MG63 (cell line): ENCODE data around the gene CELF2. TPM values are rescaled to one million over a fixed set of nuclear protein-coding genes. Genes with fewer than 3 reads are reported as not detected.
"Not testable (repeated sequence)": the region's sequence is repeated elsewhere in the genome, so short reads cannot be mapped to it uniquely, and the experiment has no call there.

Experiments used
- DNase-seq: peaks from one replicate; pipeline ENCODE4 v3.0.0-alpha.2; 2020
- H3K27me3 ChIP-seq: fragments of 250-450 bp; sonication (Bioruptor Pico); 2 replicates; pipeline ENCODE4 v1.5.1; 2020; ENCODE audit warnings: mild to moderate bottlenecking, moderate library complexity
- H3K36me3 ChIP-seq: fragments of 250-450 bp; sonication (Bioruptor Pico); 2 replicates; pipeline ENCODE4 v1.5.1; 2020; ENCODE audit warnings: mild to moderate bottlenecking, moderate library complexity
- H3K4me3 ChIP-seq: fragments of 250-450 bp; sonication (Bioruptor Pico); 2 replicates; pipeline ENCODE4 v1.5.1; 2020; ENCODE audit warnings: mild to moderate bottlenecking, moderate library complexity
- H3K9me3 ChIP-seq: fragments of 250-450 bp; sonication (Bioruptor Pico); 2 replicates; pipeline ENCODE4 v1.5.1; 2020; ENCODE audit warnings: mild to moderate bottlenecking, moderate library complexity
- total RNA-seq: library from RNA; depleted of rRNA; stranded (reverse); fragments of >200 nt; shearing (Covaris generic); gene quantifications from 2 replicates; pipeline ENCODE4 v1.2.3, GENCODE V29; 2014; ENCODE audit warnings: low replicate concordance

The CELF2 gene
- total RNA-seq, 1 experiment from 2014 or later: 1.5 TPM

GRCh38 chr10:11331046-11331577 is 313.4 kb downstream of the CELF2 start:
- Histone ChIP-seq H3K27me3 (no peaks in the 10 kb centered on the region), H3K4me3 (no peak overlapping the region), H3K9me3 (no peaks in the 10 kb centered on the region), H3K36me3 (no peaks in the 10 kb centered on the region)
- DNase-seq: no peak

DNA sequence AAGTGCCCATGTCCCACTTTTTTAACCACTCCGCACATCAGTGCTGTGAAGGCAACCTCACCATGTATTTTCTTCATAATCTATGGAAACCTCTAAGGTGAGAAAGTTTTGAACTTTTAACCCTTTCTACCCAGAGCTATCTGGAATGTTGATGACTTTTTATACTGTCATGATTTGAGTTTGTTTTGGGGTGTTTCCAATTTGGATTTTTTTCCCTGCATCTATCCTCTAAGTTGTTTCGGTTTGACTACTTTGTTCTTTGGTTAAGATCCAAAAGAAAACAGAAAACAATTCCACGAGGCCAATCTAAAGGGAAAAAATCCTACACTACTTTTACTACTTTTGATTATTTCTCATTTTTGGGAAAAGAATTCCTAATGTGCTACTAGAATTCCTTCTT is 314.1 kb downstream of the CELF2 start:
- Histone ChIP-seq H3K4me3 (no peak overlapping the region), H3K36me3 (no peaks in the 10 kb centered on the region), H3K9me3 (no peaks in the 10 kb centered on the region), H3K27me3 (no peaks in the 10 kb centered on the region)
- no peak for DNase-seq

DNA sequence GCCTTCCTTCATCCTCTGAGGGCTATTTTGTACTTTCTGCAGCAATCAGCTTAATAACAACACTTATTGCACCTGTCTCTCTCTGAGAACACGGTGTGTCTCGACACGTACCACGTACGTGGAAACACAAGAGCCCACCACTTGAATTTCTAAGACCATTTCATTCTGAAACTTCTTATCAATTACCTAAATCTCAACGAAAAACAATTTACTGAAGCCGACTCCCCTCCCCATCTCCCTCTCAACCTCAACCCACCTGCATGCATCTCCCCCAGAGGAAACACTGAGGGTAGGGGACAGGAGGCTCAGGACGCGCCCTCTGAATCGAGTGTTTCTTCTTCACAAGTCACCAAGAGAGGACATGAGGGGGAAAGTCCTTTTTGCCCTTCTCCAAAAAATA is 315.2 kb downstream of the CELF2 start:
- Histone ChIP-seq H3K4me3 (no peak overlapping the region), H3K27me3 (no peaks in the 10 kb centered on the region), H3K9me3 (no peaks in the 10 kb centered on the region), H3K36me3 (no peaks in the 10 kb centered on the region)
- no peak for DNase-seq

DNA sequence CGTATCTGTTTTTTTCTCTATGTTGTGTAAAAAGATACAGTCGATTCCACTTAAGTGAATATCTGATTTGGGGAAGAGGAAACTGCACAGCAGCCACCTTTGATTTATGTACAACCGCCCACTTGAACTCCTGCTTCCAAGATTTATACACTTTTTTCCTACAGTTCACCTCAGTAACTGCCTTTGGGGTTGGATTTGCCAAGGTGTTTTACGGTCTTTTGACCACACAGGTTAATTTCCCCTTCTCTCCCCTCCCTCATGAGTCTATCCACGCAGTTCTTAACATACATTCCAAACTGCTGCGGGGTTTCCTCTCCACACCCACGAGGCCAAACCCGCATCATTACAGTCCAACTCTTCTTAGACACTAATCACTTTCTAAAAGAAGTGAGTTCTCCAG is 316.8 kb downstream of the CELF2 start:
- H3K27me3 ChIP-seq: no peaks in the 10 kb centered on the region

GRCh38 chr10:11335167-11335652 is 317.5 kb downstream of the CELF2 start:
- Histone ChIP-seq H3K9me3 (no peaks in the 10 kb centered on the region), H3K27me3 (no peaks in the 10 kb centered on the region), H3K36me3 (no peaks in the 10 kb centered on the region), H3K4me3 (no peak overlapping the region)
- no peak for DNase-seq

More for the DNA sequence above, 316.8 kb downstream of the CELF2 start:
- H3K4me3 ChIP-seq: no peak overlapping the region
- no peaks in the 10 kb centered on the region for H3K36me3 ChIP-seq
- DNase-seq: no peak
- H3K9me3 ChIP-seq: no peaks in the 10 kb centered on the region

DNA sequence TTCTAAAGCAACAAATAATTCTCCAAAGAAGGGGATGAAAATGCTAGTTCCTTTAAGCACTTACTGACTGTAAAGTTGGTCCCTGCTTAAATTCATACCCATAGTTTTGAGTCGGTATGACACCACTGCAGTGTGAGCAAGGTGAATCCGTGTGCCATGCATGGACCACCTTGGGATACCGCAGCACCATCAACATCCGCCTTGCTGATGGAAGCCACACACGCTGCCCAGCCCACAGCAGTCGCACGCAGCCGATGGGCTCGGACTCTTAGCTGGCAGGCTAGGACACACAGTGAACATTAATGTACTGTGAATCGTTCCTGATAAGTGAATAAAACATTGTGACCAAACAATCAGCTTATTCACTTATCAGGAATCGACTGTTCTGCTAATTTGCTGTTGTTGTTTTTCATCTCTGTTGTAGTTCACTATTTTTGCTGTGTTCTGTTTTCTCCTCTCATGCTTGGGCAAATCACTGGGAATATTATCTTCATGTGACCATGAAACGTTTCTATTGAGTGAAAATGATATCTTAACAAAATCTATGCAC is 318.3 kb downstream of the CELF2 start:
- no peaks in the 10 kb centered on the region for H3K36me3 ChIP-seq
- no peak overlapping the region for H3K4me3 ChIP-seq
- no peaks in the 10 kb centered on the region for H3K27me3 ChIP-seq
- no peaks in the 10 kb centered on the region for H3K9me3 ChIP-seq
- DNase-seq: no peak

GRCh38 chr10:11336722-11337162 is 319.1 kb downstream of the CELF2 start:
- Histone ChIP-seq H3K27me3 (no peaks in the 10 kb centered on the region), H3K36me3 (no peaks in the 10 kb centered on the region), H3K4me3 (no peak overlapping the region), H3K9me3 (no peaks in the 10 kb centered on the region)
- DNase-seq: no peak

- Histone ChIP-seq H3K36me3 (no peaks in the 10 kb centered on the region), H3K4me3 (no peak overlapping the region), H3K9me3 (no peaks in the 10 kb centered on the region), H3K27me3 (no peaks in the 10 kb centered on the region)
- DNase-seq: no peak
Observed at GRCh38 chr10:11337516-11337915, 319.8 kb downstream of the CELF2 start.

GRCh38 chr10:11338160-11338844 is 320.6 kb downstream of the CELF2 start:
- no peak for DNase-seq
- Histone ChIP-seq H3K27me3 (no peaks in the 10 kb centered on the region), H3K36me3 (no peaks in the 10 kb centered on the region), H3K9me3 (no peaks in the 10 kb centered on the region), H3K4me3 (no peak overlapping the region)

DNA sequence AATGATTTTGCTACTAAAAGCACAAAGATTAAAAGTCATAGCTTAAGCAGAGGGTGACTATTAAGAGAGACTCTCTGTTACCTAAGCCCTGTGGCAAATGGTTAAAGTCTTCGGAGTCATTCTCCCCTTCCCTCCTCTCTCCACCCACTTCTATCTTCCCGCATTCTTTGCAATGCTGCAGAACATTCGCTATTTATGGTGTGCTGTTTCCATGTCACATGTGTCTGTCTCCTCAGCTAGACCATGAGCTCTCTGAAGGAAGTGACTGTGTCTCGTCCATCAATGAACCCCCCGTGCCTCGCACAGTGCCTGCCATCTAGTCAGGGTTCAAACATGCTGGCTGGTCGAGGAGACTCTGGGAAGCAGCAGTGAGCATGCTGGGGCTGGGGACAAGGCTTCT is 321.3 kb downstream of the CELF2 start:
- Histone ChIP-seq H3K9me3 (no peaks in the 10 kb centered on the region), H3K4me3 (no peak overlapping the region), H3K36me3 (no peaks in the 10 kb centered on the region), H3K27me3 (no peaks in the 10 kb centered on the region)
- DNase-seq: no peak

GRCh38 chr10:11339660-11340059 is 322.0 kb downstream of the CELF2 start:
- no peaks in the 10 kb centered on the region for H3K27me3 ChIP-seq
- H3K9me3 ChIP-seq: no peaks in the 10 kb centered on the region
- no peaks in the 10 kb centered on the region for H3K36me3 ChIP-seq
- no peak for DNase-seq
- no peak overlapping the region for H3K4me3 ChIP-seq

GRCh38 chr10:11341283-11341960 is 323.8 kb downstream of the CELF2 start:
- Histone ChIP-seq H3K9me3 (no peaks in the 10 kb centered on the region), H3K27me3 (no peaks in the 10 kb centered on the region), H3K36me3 (no peaks in the 10 kb centered on the region), H3K4me3 (no peak overlapping the region)
- no peak for DNase-seq

GRCh38 chr10:11344081-11344480 is 326.4 kb downstream of the CELF2 start:
- Histone ChIP-seq H3K4me3 (no peak overlapping the region), H3K9me3 (peaks cover 5% of the 10 kb centered on the region; the same call in 1 of the 2 replicates), H3K36me3 (no peaks in the 10 kb centered on the region), H3K27me3 (no peaks in the 10 kb centered on the region)
- no peak for DNase-seq

GRCh38 chr10:11344550-11344949 is 326.9 kb downstream of the CELF2 start:
- Histone ChIP-seq H3K4me3 (no peak overlapping the region), H3K36me3 (no peaks in the 10 kb centered on the region), H3K9me3 (peaks cover 5% of the 10 kb centered on the region; the same call in 1 of the 2 replicates), H3K27me3 (no peaks in the 10 kb centered on the region)
- no peak for DNase-seq

DNA sequence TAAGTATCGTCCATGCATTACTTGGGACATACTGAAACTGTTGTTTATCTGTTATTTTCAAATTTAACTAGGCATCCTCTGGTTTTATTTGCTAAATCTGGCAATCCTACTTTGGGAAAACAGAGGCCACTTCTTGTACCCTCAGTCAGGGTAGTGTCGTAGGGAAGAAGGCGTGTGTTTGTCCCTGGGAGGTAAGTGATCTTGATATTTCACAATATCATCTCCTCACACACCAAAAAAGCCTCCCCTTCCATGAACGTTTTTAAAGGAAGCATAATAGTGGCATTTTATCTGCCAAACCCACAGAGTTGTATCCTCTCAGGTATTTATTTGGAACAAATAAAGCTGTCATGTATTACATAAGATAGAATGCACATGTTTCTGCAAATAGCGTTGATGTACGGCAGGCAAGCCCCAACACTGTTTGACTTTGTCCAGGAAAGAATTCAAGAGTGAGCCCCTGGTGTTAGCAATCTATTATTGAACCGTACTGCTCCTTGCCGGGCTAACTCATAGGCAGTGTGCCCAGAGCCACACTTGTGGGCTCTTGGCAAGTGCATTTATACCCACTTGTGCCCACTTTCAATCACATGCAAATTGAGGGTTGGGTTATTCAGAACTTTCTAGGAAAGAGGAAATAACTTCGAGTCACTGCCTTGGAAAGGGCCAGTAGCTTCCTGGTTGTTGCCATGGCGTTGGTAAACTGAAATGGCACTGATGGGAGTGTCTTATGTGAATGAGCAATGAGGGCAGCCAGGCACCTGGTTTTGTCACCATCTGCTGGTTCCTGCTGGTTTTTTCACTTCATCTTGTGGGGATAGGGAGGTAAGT is 327.8 kb downstream of the CELF2 start:
- peak; percentile 19 for DNase-seq
- peaks cover 5% of the 10 kb centered on the region; the same call in 1 of the 2 replicates for H3K9me3 ChIP-seq
- H3K4me3 ChIP-seq: no peak overlapping the region
- H3K36me3 ChIP-seq: no peaks in the 10 kb centered on the region
- no peaks in the 10 kb centered on the region for H3K27me3 ChIP-seq

- H3K36me3 ChIP-seq, H3K4me3 ChIP-seq, H3K9me3 ChIP-seq, DNase-seq, H3K27me3 ChIP-seq: not testable (repeated sequence)
Observed at GRCh38 chr10:11347580-11347979, 329.9 kb downstream of the CELF2 start.

GRCh38 chr10:11351801-11352200 is 334.1 kb downstream of the CELF2 start:
- no peak for DNase-seq

More at GRCh38 chr10:11351801-11352200, 334.1 kb downstream of the CELF2 start:
- H3K4me3 ChIP-seq: no peak overlapping the region
- H3K9me3 ChIP-seq: peaks cover 5% of the 10 kb centered on the region; the same call in 1 of the 2 replicates
- no peaks in the 10 kb centered on the region for H3K27me3 ChIP-seq
- H3K36me3 ChIP-seq: no peaks in the 10 kb centered on the region
